GM12891 (cell line): ENCODE measurements around the gene GIT1.

Source experiments
- DNase-seq: peaks from one replicate; pipeline ENCODE4 v3.0.0; 2011; ENCODE audit warnings: low spot score; ENCODE audit not compliant: insufficient read length
- FAIRE-seq: peaks from 2 replicates; lab custom pipeline; 2011; peaks lifted over from hg19 to GRCh38; lab: Jason Lieb, UNC
- PAX5 ChIP-seq: IDR thresholded peaks from 2 replicates; pipeline ENCODE4 v1.6.1; 2011; ENCODE audit warnings: low read length, moderate library complexity, mild to moderate bottlenecking; ENCODE audit not compliant: insufficient read depth, severe bottlenecking
- POLR2A ChIP-seq: IDR thresholded peaks from 2 replicates; pipeline ENCODE4 v1.6.1; 2011; ENCODE audit warnings: low read depth, low read length, control low read depth
- POLR2AphosphoS5 ChIP-seq: IDR thresholded peaks from 2 replicates; pipeline ENCODE4 v1.6.1; 2011; ENCODE audit warnings: low read depth, low read length, control low read depth
- POU2F2 ChIP-seq: IDR thresholded peaks from 2 replicates; pipeline ENCODE4 v1.6.1; 2011; ENCODE audit warnings: low read depth, mild to moderate bottlenecking, control low read depth, low read length, moderate library complexity
- SPI1 ChIP-seq: IDR thresholded peaks from 2 replicates; pipeline ENCODE4 v1.6.1; 2011; ENCODE audit warnings: low read depth, low read length, control low read depth
- TAF1 ChIP-seq: IDR thresholded peaks from 2 replicates; pipeline ENCODE4 v1.6.1; 2011; ENCODE audit warnings: low read depth, low read length, control low read depth

GIT1 gene

DNA sequence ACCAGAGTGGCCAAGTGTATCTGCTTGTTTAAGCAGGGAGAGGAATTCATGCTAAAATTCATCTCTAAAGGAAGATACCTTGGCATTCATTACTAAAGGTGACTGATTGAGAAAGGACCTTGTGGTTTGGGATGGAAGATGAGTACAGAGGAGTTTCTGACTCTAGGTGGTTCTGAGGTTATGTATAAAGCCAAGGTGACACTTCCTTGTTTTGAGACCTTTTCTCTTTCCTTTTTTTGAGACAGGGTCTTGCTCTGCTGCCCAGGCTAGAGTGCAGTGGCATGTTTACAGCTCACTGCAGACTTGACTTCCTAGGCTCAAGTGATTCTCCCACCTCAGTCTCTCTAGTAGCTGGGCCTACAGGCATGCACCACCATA lies 31.7 kb downstream of the GIT1 start:
- FAIRE-seq (no peak), DNase-seq (no peak)
- TF ChIP-seq POU2F2 (no peak), SPI1 (peak; percentile 75), POLR2A (no peak)

GRCh38 chr17:29557085-29557738 lies 32.2 kb downstream of the GIT1 start:
- FAIRE-seq = no peak
- TF ChIP-seq POU2F2 = no peak
- TF ChIP-seq SPI1 = no peak
- no peak for TF ChIP-seq POLR2A
- no peak for TF ChIP-seq PAX5
- no peak for TF ChIP-seq TAF1
- TF ChIP-seq POLR2AphosphoS5 = no peak
- no peak for DNase-seq

- no peak for FAIRE-seq
- no peak for TF ChIP-seq PAX5
- no peak for TF ChIP-seq POU2F2
- no peak for TF ChIP-seq SPI1
- no peak for DNase-seq
Observed at GRCh38 chr17:29555840-29556239, 33.6 kb downstream of the GIT1 start.

GRCh38 chr17:29549177-29549923 lies 40.1 kb downstream of the GIT1 start:
- FAIRE-seq = peak; percentile 81
- no peak for TF ChIP-seq POLR2A
- TF ChIP-seq POU2F2 = no peak
- no peak for TF ChIP-seq PAX5
- TF ChIP-seq TAF1 = no peak
- no peak for TF ChIP-seq SPI1
- no peak for TF ChIP-seq POLR2AphosphoS5
- peak; percentile 37 for DNase-seq

DNA sequence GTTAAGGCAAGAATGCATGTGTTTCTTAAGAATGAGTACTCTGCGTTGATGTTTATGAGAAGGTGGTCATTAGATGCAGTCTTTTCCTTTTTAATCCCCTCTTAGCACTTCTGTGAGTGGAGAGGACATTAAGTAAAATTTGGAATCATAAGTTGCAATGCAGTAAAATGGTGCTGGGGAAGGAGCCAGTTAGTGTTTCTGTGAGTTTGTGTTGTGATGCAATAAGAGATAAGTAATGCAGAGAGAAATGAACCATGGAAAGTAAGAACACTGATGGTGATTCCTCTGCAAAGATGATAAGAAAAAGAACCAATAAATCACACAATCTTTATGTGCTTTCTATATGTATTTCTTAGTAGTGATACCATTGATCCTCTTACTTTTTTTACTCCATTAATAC lies 42.6 kb downstream of the GIT1 start:
- no peak for FAIRE-seq
- TF ChIP-seq TAF1 (no peak), POU2F2 (no peak), SPI1 (no peak), PAX5 (no peak), POLR2AphosphoS5 (no peak), POLR2A (no peak)
- no peak for DNase-seq

GRCh38 chr17:29546085-29546484 lies 43.4 kb downstream of the GIT1 start:
- TF ChIP-seq POU2F2 (no peak), POLR2AphosphoS5 (no peak), POLR2A (no peak), SPI1 (no peak), TAF1 (no peak), PAX5 (no peak)
- DNase-seq (no peak), FAIRE-seq (no peak)

GRCh38 chr17:29544066-29544465 lies 45.4 kb downstream of the GIT1 start:
- DNase-seq (no peak), FAIRE-seq (no peak)
- TF ChIP-seq POLR2A = no peak
- TF ChIP-seq POLR2AphosphoS5 = no peak
- no peak for TF ChIP-seq PAX5
- no peak for TF ChIP-seq SPI1
- TF ChIP-seq TAF1 = no peak
- no peak for TF ChIP-seq POU2F2

- no peak for FAIRE-seq
- TF ChIP-seq POLR2A (no peak), POU2F2 (no peak), SPI1 (no peak), TAF1 (no peak), POLR2AphosphoS5 (no peak)
- DNase-seq = no peak
Observed at GRCh38 chr17:29533976-29534375, 55.5 kb downstream of the GIT1 start.

- TF ChIP-seq POLR2A = no peak
- no peak for TF ChIP-seq PAX5
- TF ChIP-seq POLR2AphosphoS5 = no peak
- TF ChIP-seq SPI1 = no peak
- FAIRE-seq (no peak), DNase-seq (no peak)
Observed at GRCh38 chr17:29526322-29526721, 63.1 kb downstream of the GIT1 start.

- no peak for FAIRE-seq
- no peak for DNase-seq
- TF ChIP-seq PAX5 (no peak), TAF1 (no peak), POLR2AphosphoS5 (no peak), POU2F2 (no peak), SPI1 (no peak), POLR2A (no peak)
Observed at GRCh38 chr17:29524692-29525091, 64.8 kb downstream of the GIT1 start.
